Measurements from ENCODE around the gene YIPF3.

YIPF3 gene

GRCh38 chr6:43511824-43512415 is 4.8 kb downstream of the YIPF3 start:
- H3K27ac ChIP-seq (replicated peaks) = no peak overlapping the region
- no peak for TF ChIP-seq REST (IDR thresholded peaks at IDR 0.05; ENCODE audit: insufficient replicate concordance, low read depth)
- TF ChIP-seq GABPA (IDR thresholded peaks at IDR 0.05; ENCODE audit: low read depth) = no peak
- no peak for TF ChIP-seq CTCF (IDR thresholded peaks at IDR 0.05; ENCODE audit: insufficient read depth, low read length)
- no peak for TF ChIP-seq POLR2AphosphoS5 (IDR thresholded peaks at IDR 0.05; ENCODE audit: low read depth)
- TF ChIP-seq SPI1 (IDR thresholded peaks at IDR 0.05; ENCODE audit: borderline replicate concordance, low read depth) = no peak

GRCh38 chr6:43510827-43511163 is 5.9 kb downstream of the YIPF3 start:
- Histone ChIP-seq H3K4me3 (replicated peaks; ENCODE audit: insufficient read depth, low read length) (no peak overlapping the region), H3K27ac (replicated peaks) (no peak overlapping the region), H3K27me3 (ENCODE audit: insufficient read depth, poor library complexity, severe bottlenecking) (peaks cover 3% of the 10 kb centered on the region)
- DNase-seq (ENCODE audit: low read depth in 1 of 2, low spot score in 1 of 2) = no peak
- TF ChIP-seq CTCF (IDR thresholded peaks at IDR 0.05; ENCODE audit: insufficient read depth, low read length) = no peak
- TF ChIP-seq SPI1 (IDR thresholded peaks at IDR 0.05; ENCODE audit: borderline replicate concordance, low read depth) = no peak

More at GRCh38 chr6:43511824-43512415, 4.8 kb downstream of the YIPF3 start:
- H3K4me3 ChIP-seq (replicated peaks; ENCODE audit: insufficient read depth, low read length) = no peak overlapping the region
- peaks cover 3% of the 10 kb centered on the region for H3K27me3 ChIP-seq (ENCODE audit: insufficient read depth, poor library complexity, severe bottlenecking)
- no peak for DNase-seq (ENCODE audit: low read depth in 1 of 2, low spot score in 1 of 2)

- peak in 1 of 2 experiments; percentile 56 for DNase-seq (ENCODE audit: low read depth in 1 of 2, low spot score in 1 of 2)
- peaks cover 3% of the 10 kb centered on the region for H3K27me3 ChIP-seq (ENCODE audit: insufficient read depth, poor library complexity, severe bottlenecking)
- H3K27ac ChIP-seq (replicated peaks) = no peak within 1 kb of the TSS
- TF ChIP-seq POLR2AphosphoS5 (IDR thresholded peaks at IDR 0.05; ENCODE audit: low read depth) (peak; percentile 34; the same call in 1 of the 2 replicates), SPI1 (IDR thresholded peaks at IDR 0.05; ENCODE audit: borderline replicate concordance, low read depth) (no peak), REST (IDR thresholded peaks at IDR 0.05; ENCODE audit: insufficient replicate concordance, low read depth) (no peak), CTCF (IDR thresholded peaks at IDR 0.05; ENCODE audit: insufficient read depth, low read length) (no peak), GABPA (IDR thresholded peaks at IDR 0.05; ENCODE audit: low read depth) (no peak)
- H3K4me3 ChIP-seq (replicated peaks; ENCODE audit: insufficient read depth, low read length) = peak within 1 kb of the TSS; percentile 51
Observed at GRCh38 chr6:43509984-43510826, 6.5 kb downstream of the YIPF3 start, which contains the start of gene LRRC73. TSS of gene LRRC73 (minus strand) at chr6:43510346. CDS start at chr6:43509785, 561 bp downstream.

Data from HL-60 (cell line).